NCI-H345 treated with DMSO at 0.1 percent for 48 hours (cell line): ENCODE results near the gene MYOM1.
"Not testable (repeated sequence)": the region's sequence is repeated elsewhere in the genome, so short reads cannot be mapped to it uniquely, and the experiment has no call there.

ENCODE experiments used
- DNase-seq: peaks from one replicate; lab custom pipeline; 2025; ENCODE audit not compliant: unreplicated experiment; lab: John Stamatoyannopoulos, UW

MYOM1 gene

DNA sequence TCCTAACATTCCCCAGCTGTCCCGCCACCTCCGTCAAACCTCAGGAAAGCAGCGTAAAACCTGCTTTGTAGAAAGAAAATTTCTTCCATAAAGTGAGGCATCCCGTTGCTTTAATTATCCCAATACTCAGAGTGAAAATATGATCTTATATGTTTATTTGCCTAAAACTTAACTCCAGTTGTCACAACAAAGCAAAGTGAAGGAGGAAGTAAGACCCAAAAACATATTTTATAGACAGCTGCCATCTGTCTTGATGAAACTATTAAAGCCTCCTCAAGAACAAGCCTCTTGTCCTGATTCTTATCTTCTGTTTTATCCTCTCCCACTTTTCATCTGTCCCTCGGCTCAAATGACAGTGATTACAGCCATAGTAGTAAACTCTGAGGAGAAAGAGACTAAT, 177.9 kb downstream of the MYOM1 start:
- no peak for DNase-seq

DNA sequence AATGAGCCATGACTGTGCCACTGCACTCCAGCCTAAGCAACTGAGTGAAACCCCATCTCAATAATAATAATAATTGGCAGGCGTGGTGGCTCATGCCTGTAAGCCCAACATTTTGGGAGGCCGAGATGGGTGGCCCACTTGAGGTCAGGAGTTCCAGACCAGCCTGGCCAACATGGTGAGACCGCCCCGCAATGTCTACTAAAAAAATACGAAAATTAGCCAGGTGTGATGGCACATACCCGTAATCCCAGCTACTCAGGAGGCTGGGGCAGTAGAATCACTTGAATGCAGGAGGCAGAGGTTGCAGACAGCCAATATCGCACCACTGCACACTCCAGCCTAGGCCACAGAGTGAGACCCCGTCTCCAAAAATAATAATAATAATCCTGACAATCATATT, 178.9 kb downstream of the MYOM1 start:
- DNase-seq = no peak

DNA sequence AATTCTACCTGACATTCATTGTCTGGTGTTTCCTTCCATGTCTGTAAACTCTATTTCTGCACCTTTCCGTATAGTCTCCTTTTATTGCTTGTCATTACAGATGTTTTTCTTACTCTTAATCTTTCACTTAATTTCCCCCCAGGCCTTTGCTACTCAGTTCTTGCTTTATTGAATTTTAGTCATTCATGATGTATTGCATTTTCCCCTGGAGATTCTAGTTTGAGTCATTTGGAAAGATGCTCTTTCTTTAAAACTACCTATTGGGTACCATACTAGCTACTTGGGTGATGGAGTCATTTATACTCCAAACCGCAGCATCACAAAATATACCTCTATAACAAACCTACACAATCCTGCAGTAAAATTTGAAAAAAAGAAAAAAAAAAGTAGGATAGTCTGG, 179.6 kb downstream of the MYOM1 start:
- no peak for DNase-seq

- DNase-seq = no peak
These were observed 182.3 kb downstream of the MYOM1 start for GRCh38 chr18:3037423-3037915.

DNA sequence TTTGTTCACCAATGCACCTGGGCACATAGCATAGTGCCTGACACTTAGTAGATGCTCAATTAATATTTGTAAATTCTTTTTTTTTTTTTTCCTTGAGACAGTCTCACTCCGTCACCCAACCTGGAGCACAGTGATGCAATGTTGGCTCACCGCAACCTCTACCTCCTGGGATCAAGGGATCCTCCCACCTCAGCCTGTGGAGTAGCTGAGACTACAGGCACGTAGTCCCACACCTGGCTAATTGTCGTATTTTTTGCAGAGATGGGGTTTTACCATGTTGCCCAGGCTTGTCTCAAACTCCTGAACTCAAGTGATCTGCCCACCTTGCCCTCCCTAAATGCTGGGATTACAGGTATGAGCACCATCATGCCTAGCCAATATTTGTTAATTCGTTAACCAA, 183.7 kb downstream of the MYOM1 start:
- no peak for DNase-seq

- DNase-seq = no peak
These were observed 184.1 kb downstream of the MYOM1 start for GRCh38 chr18:3035635-3036034.

DNA sequence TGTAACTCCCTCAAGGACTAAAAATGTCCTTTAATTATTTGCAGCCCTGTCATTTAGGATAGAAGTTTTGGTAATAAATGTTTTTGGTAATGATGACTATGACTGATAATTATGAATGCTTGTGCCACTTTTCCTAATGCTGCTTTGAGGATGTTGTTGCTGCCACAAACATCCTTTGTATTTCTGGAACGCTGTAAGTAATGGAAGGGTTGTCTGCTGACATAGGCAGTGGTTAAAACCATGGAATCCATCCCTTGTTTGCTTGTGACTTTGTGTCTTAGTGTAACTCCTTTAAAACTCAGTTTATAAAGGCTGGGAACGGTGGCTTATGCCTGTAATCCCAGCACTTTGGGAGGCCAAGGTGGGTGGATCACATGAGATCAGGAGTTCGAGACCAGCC, 187.0 kb downstream of the MYOM1 start:
- DNase-seq = no peak

GRCh38 chr18:3029215-3029952, 190.4 kb downstream of the MYOM1 start:
- no peak for DNase-seq

- DNase-seq = not testable (repeated sequence)
These were observed 191.7 kb downstream of the MYOM1 start for GRCh38 chr18:3028115-3028514.

GRCh38 chr18:3027370-3027891, 192.3 kb downstream of the MYOM1 start:
- no peak for DNase-seq

DNA sequence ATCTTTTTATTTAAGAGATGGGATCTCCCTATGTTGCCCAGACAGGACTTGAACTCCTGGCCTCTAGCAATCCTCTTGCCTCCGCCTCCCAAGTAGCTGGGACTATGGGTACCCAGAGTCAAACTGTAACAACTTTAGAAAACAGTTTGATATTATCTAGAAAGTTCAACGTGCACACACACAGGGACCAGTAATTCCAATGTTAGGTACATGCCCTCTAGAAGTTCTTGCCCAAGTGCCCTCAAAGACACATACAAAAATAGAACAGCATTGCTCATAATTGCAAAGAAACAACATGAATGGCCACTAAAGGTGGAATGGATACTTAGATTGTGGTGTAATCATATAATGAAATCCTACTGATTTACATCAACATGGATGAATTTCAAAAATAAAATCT, 194.2 kb downstream of the MYOM1 start:
- no peak for DNase-seq

DNA sequence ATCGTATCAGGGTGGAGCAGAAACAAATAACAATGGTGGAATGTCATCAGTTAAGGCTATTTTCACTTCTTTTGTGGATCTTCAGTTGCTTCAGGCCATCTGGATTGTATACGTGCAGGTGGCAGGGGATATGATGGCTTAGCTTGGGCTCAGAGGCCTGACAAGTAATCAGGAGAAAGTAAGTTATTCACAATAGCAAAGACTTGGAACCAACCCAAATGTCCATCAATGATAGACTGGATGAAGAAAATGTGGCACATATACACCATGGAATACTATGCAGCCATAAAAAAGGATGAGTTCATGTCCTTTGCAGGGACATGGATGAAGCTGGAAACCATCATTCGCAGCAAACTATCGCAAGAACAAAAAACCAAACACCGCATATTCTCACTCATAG, 196.2 kb downstream of the MYOM1 start:
- DNase-seq = not testable (repeated sequence)
